ENCODE results near the gene AQP1. TPM values are rescaled to one million over a fixed set of nuclear protein-coding genes. Genes with fewer than 3 reads are reported as not detected.

AQP1 gene
- total and polyA plus RNA-seq, 8 donors: 146 to 450 (median 231) TPM

GRCh38 chr7:30925117-30925516 lies 13.5 kb downstream of the AQP1 start:
- peaks cover 0 to 4% (median 0%) of the 10 kb centered on the region in 3 donors for H3K4me1 ChIP-seq
- H3K36me3 ChIP-seq: peaks cover 0 to 36% (median 32%) of the 10 kb centered on the region in 3 donors
- intact Hi-C loops (cut with DNase I): no loop called here
- no peaks in the 10 kb centered on the region for H3K27me3 ChIP-seq
- ATAC-seq (no peak), FAIRE-seq (no peak), DNase-seq (peak in 3 of 6 donors; percentile 1 to 15 (median 12))
- H3K4me3 ChIP-seq: no peak overlapping the region
- no peaks in the 10 kb centered on the region for H3K9me3 ChIP-seq
- WGBS, 2 donors: 76 to 79% methylated on average over 2 of the region's 2 CpGs
- H3K27ac ChIP-seq: no peak overlapping the region
- no peak for TF ChIP-seq CTCF (IDR thresholded peaks at IDR 0.05)

- no peak for ATAC-seq
- Histone ChIP-seq H3K9me3 (no peaks in the 10 kb centered on the region), H3K27ac (no peak overlapping the region), H3K4me1 (no peaks in the 10 kb centered on the region), H3K27me3 (no peaks in the 10 kb centered on the region), H3K36me3 (peaks cover 0 to 36% (median 32%) of the 10 kb centered on the region in 3 donors), H3K4me3 (no peak overlapping the region)
- intact Hi-C loops (cut with DNase I): no loop called here
- FAIRE-seq: no peak
- DNase-seq: peak in 5 of 6 donors; percentile 2 to 44 (median 9)
- WGBS, 2 donors: 90 to 92% methylated on average over 5 of the region's 5 CpGs
- TF ChIP-seq CTCF (IDR thresholded peaks at IDR 0.05): no peak
Observed at GRCh38 chr7:30925913-30926312, 14.3 kb downstream of the AQP1 start.

GRCh38 chr7:30926313-30926712 lies 14.7 kb downstream of the AQP1 start:
- WGBS, 2 donors: 82 to 83% methylated on average over 5 of the region's 5 CpGs
- Histone ChIP-seq H3K27me3 (no peaks in the 10 kb centered on the region), H3K4me3 (no peak overlapping the region), H3K4me1 (no peaks in the 10 kb centered on the region), H3K9me3 (no peaks in the 10 kb centered on the region), H3K36me3 (peaks cover 0 to 36% (median 32%) of the 10 kb centered on the region in 3 donors), H3K27ac (no peak overlapping the region)
- FAIRE-seq: no peak
- intact Hi-C loops (cut with DNase I): no loop called here
- no peak for ATAC-seq
- no peak for TF ChIP-seq CTCF (IDR thresholded peaks at IDR 0.05)
- peak in 5 of 6 donors; percentile 2 to 27 (median 12) for DNase-seq

GRCh38 chr7:30927040-30927439 lies 15.4 kb downstream of the AQP1 start:
- intact Hi-C loops (cut with DNase I): no loop called here
- Histone ChIP-seq H3K27me3 (no peaks in the 10 kb centered on the region), H3K9me3 (no peaks in the 10 kb centered on the region), H3K36me3 (peaks cover 0 to 32% (median 30%) of the 10 kb centered on the region in 3 donors), H3K27ac (no peak overlapping the region), H3K4me3 (no peak overlapping the region), H3K4me1 (no peaks in the 10 kb centered on the region)
- DNase-seq (peak in 3 of 6 donors; percentile 8 to 33 (median 26)), ATAC-seq (no peak), FAIRE-seq (no peak)
- TF ChIP-seq CTCF (IDR thresholded peaks at IDR 0.05): no peak
- 81 to 91% methylated on average over 3 of the region's 3 CpGs for WGBS, 2 donors

GRCh38 chr7:30927559-30927958 lies 15.9 kb downstream of the AQP1 start:
- Histone ChIP-seq H3K36me3 (peaks cover 0 to 28% (median 25%) of the 10 kb centered on the region in 3 donors), H3K4me1 (no peaks in the 10 kb centered on the region), H3K27ac (no peak overlapping the region), H3K9me3 (no peaks in the 10 kb centered on the region), H3K27me3 (no peaks in the 10 kb centered on the region), H3K4me3 (no peak overlapping the region)
- intact Hi-C loops (cut with DNase I): no loop called here
- no peak for TF ChIP-seq CTCF (IDR thresholded peaks at IDR 0.05)
- ATAC-seq (no peak), DNase-seq (no peak), FAIRE-seq (no peak)
- 70 to 72% methylated on average over 3 of the region's 3 CpGs for WGBS, 2 donors
